Brain microvascular endothelial cell (primary cell): Measurements from ENCODE around the gene NR1H2.
"Not testable (repeated sequence)": the region's sequence is repeated elsewhere in the genome, so short reads cannot be mapped to it uniquely, and the experiment has no call there.

ENCODE experiments used
- DNase-seq: peaks from one replicate; pipeline ENCODE4 v3.0.0-alpha.2; 2020
- H3K27ac ChIP-seq: fragments of 250-450 bp; sonication (Bioruptor Pico); 2 replicates; pipeline ENCODE4 v1.5.1; 2020; ENCODE audit warnings: mild to moderate bottlenecking, moderate library complexity
- H3K27me3 ChIP-seq: fragments of 250-450 bp; sonication (Bioruptor Pico); replicated peaks from 2 replicates; pipeline ENCODE4 v1.5.1; 2020; ENCODE audit warnings: mild to moderate bottlenecking
- H3K36me3 ChIP-seq: fragments of 250-450 bp; sonication (Bioruptor Pico); replicated peaks from 2 replicates; pipeline ENCODE4 v1.5.1; 2020; ENCODE audit warnings: mild to moderate bottlenecking
- H3K4me3 ChIP-seq: 2 replicates; pipeline ENCODE4 v1.5.1; 2011; ENCODE audit warnings: low read depth, mild to moderate bottlenecking, control low read depth, low read length, moderate library complexity
- in situ Hi-C: cut with HindIII; loops from 2 replicates; pipeline ENCODE4 v1.10.0; 2017; ENCODE audit warnings: low sequenced_read_pairs, low pct_ligation_motif_present
- TF ChIP-seq, protein P1 (sequence below): IDR thresholded peaks from 2 replicates; pipeline ENCODE4 v1.5.1; 2011; ENCODE audit warnings: low read depth, mild to moderate bottlenecking, moderate library complexity, low read length, control low read depth, inconsistent platforms; ENCODE audit errors: missing control alignments

Gene NR1H2

DNA sequence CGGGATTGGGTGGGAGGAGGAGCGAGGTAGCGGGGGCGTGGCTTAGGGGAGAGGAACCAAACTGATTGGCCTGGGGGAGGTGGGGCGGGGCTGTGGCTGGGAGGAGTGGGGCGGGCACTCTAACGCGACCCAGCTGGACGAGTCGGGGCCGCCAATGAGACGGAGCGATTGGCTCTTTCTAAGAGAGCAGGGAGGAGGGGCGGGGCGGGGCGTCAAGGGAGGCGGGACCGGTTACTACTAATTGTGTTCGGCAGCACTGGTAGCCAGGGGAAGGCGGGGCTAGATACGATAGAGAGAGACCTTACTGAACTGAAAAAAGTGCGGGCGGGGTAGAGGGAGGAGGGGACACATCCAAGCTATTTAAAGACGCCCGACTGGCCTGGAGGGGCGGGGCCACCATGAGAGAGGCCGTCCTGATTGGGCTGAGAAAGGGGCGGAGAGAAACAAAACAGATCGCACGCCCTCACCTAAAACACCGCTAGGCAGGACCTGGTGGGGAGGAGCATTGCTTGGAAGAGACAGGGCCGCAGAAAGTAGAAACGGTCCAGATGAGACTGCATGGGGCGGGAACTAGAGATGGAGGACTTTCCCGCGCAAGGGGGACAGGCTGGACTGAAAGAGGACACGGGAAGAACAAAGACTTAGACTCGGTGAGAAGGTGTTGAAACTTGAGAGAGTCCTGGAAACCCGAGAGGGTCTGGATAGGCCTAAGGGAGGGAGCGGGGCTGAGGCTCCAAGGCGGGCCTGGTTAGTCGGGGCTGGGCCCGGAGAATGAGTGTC lies 46.9 kb upstream of the NR1H2 start, which contains the start of gene KCNC3:
Gene KCNC3 (minus strand): TSS at position 232 of the 780 bp plus-strand sequence. CDS start 295 bp downstream, outside the sequence.
- in situ Hi-C loops: no loop called here
- H3K36me3 ChIP-seq: no peaks in the 10 kb centered on the region
- H3K27me3 ChIP-seq: peaks cover 39% of the 10 kb centered on the region
- peak; percentile 98 for DNase-seq
- TF ChIP-seq, protein P1, sequence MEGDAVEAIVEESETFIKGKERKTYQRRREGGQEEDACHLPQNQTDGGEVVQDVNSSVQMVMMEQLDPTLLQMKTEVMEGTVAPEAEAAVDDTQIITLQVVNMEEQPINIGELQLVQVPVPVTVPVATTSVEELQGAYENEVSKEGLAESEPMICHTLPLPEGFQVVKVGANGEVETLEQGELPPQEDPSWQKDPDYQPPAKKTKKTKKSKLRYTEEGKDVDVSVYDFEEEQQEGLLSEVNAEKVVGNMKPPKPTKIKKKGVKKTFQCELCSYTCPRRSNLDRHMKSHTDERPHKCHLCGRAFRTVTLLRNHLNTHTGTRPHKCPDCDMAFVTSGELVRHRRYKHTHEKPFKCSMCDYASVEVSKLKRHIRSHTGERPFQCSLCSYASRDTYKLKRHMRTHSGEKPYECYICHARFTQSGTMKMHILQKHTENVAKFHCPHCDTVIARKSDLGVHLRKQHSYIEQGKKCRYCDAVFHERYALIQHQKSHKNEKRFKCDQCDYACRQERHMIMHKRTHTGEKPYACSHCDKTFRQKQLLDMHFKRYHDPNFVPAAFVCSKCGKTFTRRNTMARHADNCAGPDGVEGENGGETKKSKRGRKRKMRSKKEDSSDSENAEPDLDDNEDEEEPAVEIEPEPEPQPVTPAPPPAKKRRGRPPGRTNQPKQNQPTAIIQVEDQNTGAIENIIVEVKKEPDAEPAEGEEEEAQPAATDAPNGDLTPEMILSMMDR: no peak
- H3K27ac ChIP-seq: no peak within 1 kb of the TSS
- peak within 1 kb of the TSS; percentile 26 for H3K4me3 ChIP-seq

- in situ Hi-C loops, H3K36me3 ChIP-seq, DNase-seq, H3K27ac ChIP-seq, H3K4me3 ChIP-seq: not testable (repeated sequence)
- H3K27me3 ChIP-seq: peaks cover 39% of the 10 kb centered on the region
Observed at GRCh38 chr19:50329926-50330294, 46.3 kb upstream of the NR1H2 start.

GRCh38 chr19:50330365-50331078 lies 45.7 kb upstream of the NR1H2 start:
- Histone ChIP-seq H3K36me3 (no peaks in the 10 kb centered on the region), H3K27ac (no peak overlapping the region), H3K4me3 (no peak overlapping the region), H3K27me3 (peaks cover 39% of the 10 kb centered on the region)
- in situ Hi-C loops: no loop called here
- DNase-seq: no peak
- TF ChIP-seq, protein P1: no peak

GRCh38 chr19:50331221-50331993 lies 44.9 kb upstream of the NR1H2 start:
- in situ Hi-C loops: no loop called here
- TF ChIP-seq, protein P1: no peak
- no peak overlapping the region for H3K27ac ChIP-seq
- no peak for DNase-seq
- H3K27me3 ChIP-seq: peaks cover 36% of the 10 kb centered on the region
- no peaks in the 10 kb centered on the region for H3K36me3 ChIP-seq
- no peak overlapping the region for H3K4me3 ChIP-seq

- DNase-seq: no peak
- in situ Hi-C loops: no loop called here
- TF ChIP-seq, protein P1: no peak
- H3K36me3 ChIP-seq: no peaks in the 10 kb centered on the region
- H3K4me3 ChIP-seq: no peak overlapping the region
- peaks cover 35% of the 10 kb centered on the region for H3K27me3 ChIP-seq
- H3K27ac ChIP-seq: no peak overlapping the region
Observed at GRCh38 chr19:50331994-50332243, 44.3 kb upstream of the NR1H2 start.
